K562 (cell line): ENCODE data around the gene INTS2. TPM values are rescaled to one million over a fixed set of nuclear protein-coding genes. Genes with fewer than 3 reads are reported as not detected.

Experiments used
- ATAC-seq: fragments of 200-7000 bp; cut with Tn5 transposase; 3 replicates; pipeline ENCODE4 v1.9.1; 2020; ENCODE audit warnings: moderate library complexity
- BruUV-seq: library from RNA; stranded (reverse); fragments of 400-500 nt; replicated peaks from 2 replicates; lab custom pipeline; 2021; lab: Mats Ljungman, UMichigan
- CTCF ChIA-PET: fragments of 300-600 bp; formaldehyde crosslinking; extraction: SDS; loops from one replicate; lab custom pipeline; 2021; ENCODE audit warnings: low intra/inter-chr PET ratio; lab: Yijun Ruan, JAX
- POLR2A ChIA-PET: fragments of 300-600, 350-650 bp; sonication (Branson Sonifier 250); formaldehyde crosslinking; extraction: SDS; loops from one replicate; lab custom pipeline; 2021; ENCODE audit warnings: antibody characterized with exemption, inconsistent platforms; lab: Yijun Ruan, JAX
- DNase-seq, 4 experiments: peaks; one replicate each; pipeline versions ENCODE4 v3.0.0 to v3.0.0-alpha.2; 2011 to 2018; ENCODE audit warnings: low spot score in 3 of 4, mixed read lengths in 3 of 4; ENCODE audit errors: extremely low read depth in 1 of 4
- FAIRE-seq: peaks from 2 replicates; lab custom pipeline; 2011; peaks lifted over from hg19 to GRCh38; lab: Jason Lieb, UNC
- H2AFZ ChIP-seq: 2 replicates; pipeline ENCODE4 v1.6.0; 2011; ENCODE audit warnings: low read depth, low read length, control low read depth, inconsistent platforms
- H3K27ac ChIP-seq: fragments of 200-600 bp; 3 replicates; pipeline ENCODE4 v1.8.0; 2011; ENCODE audit warnings: low read depth, mild to moderate bottlenecking, control low read depth, inconsistent platforms, low read length, moderate library complexity, mixed read lengths; ENCODE audit errors: extremely low read depth
- H3K27me3 ChIP-seq, 2 experiments: fragments of 300-600 bp in 1 of 2; 2 replicates in 1 of 2; 3 replicates in 1 of 2; pipeline versions ENCODE4 v1.6.0 to v1.8.0; 2011; ENCODE audit warnings: inconsistent platforms in 2 of 2, low read length in 2 of 2, mild to moderate bottlenecking in 1 of 2, mixed read lengths in 1 of 2, moderate library complexity in 1 of 2; ENCODE audit not compliant: control insufficient read depth in 2 of 2, insufficient read depth in 2 of 2
- H3K36me3 ChIP-seq: fragments of 300-600 bp; 3 replicates; pipeline ENCODE4 v1.8.0; 2011; ENCODE audit warnings: mild to moderate bottlenecking, low read length, inconsistent platforms; ENCODE audit not compliant: control insufficient read depth, insufficient read depth
- H3K4me1 ChIP-seq, 2 experiments: fragments of 200-600 bp in 1 of 2; replicated peaks in 1 of 2; 2 replicates in 1 of 2; 3 replicates in 1 of 2; pipeline versions ENCODE4 v1.5.1 to v1.8.0; 2011; ENCODE audit warnings: inconsistent platforms in 2 of 2, low read length in 2 of 2, mild to moderate bottlenecking in 1 of 2, mixed read lengths in 1 of 2, moderate library complexity in 1 of 2; ENCODE audit not compliant: control insufficient read depth in 2 of 2, insufficient read depth in 2 of 2
- H3K4me2 ChIP-seq: 2 replicates; pipeline ENCODE4 v1.6.1; 2011; ENCODE audit warnings: low read length, control low read depth, inconsistent platforms, mixed read lengths; ENCODE audit not compliant: insufficient read depth
- H3K4me3 ChIP-seq: fragments of 200-600 bp; sonication (generic), shearing (Covaris generic); 2 replicates; pipeline ENCODE4 v1.5.1; 2016; ENCODE audit warnings: control low read depth, inconsistent platforms
- H3K79me2 ChIP-seq: fragments of 200-600 bp; 3 replicates; pipeline ENCODE4 v1.8.0; 2011; ENCODE audit warnings: low read length, inconsistent platforms; ENCODE audit not compliant: control insufficient read depth, insufficient read depth
- H3K9ac ChIP-seq, 2 experiments: 2 replicates each; pipeline versions ENCODE4 v1.6.0 to v1.6.1; 2011; ENCODE audit warnings: low read depth in 2 of 2, low read length in 2 of 2, control low read depth in 1 of 2, inconsistent platforms in 1 of 2, mild to moderate bottlenecking in 1 of 2, mixed read lengths in 1 of 2; ENCODE audit not compliant: insufficient read depth in 1 of 2
- H3K9me1 ChIP-seq: one replicate; pipeline ENCODE4 v1.6.0; 2011; ENCODE audit warnings: inconsistent platforms, mild to moderate bottlenecking, low read length, moderate library complexity; ENCODE audit not compliant: control insufficient read depth, insufficient read depth
- H3K9me3 ChIP-seq: replicated peaks from 2 replicates; pipeline ENCODE4 v1.5.1; 2011; ENCODE audit warnings: low read depth, low read length, inconsistent platforms; ENCODE audit not compliant: control insufficient read depth, insufficient read depth
- H4K20me1 ChIP-seq: replicated peaks from 2 replicates; pipeline ENCODE4 v1.6.1; 2011; ENCODE audit warnings: low read length, inconsistent platforms, mixed read lengths; ENCODE audit not compliant: control insufficient read depth, insufficient read depth
- ATF4 ChIP-seq: fragments of 450-650 bp; formaldehyde crosslinking; IDR thresholded peaks from 2 replicates; pipeline ENCODE4 v1.4.0; 2022; ENCODE audit warnings: mild to moderate bottlenecking, moderate library complexity
- ZBTB11 ChIP-seq, 3 experiments: fragments of 200-800 bp in 1 of 3; fragments of 250-450 bp in 1 of 3; fragments of 450-650 bp in 1 of 3; sonication (Bioruptor Pico) in 1 of 3; sonication (Bioruptor generic) in 1 of 3; formaldehyde crosslinking in 1 of 3; IDR thresholded peaks; 2 replicates each; pipeline versions ENCODE4 v1.6.1 to v1.8.0; 2016 to 2022; ENCODE audit warnings: mild to moderate bottlenecking in 2 of 3, missing genetic modification characterization in 2 of 3, missing compliant biosample characterization in 1 of 3, moderate library complexity in 1 of 3
- ZNF589 ChIP-seq: fragments of 200-800 bp; sonication (Bioruptor generic); IDR thresholded peaks from 2 replicates; pipeline ENCODE4 v1.6.1; 2016; ENCODE audit warnings: low read depth, missing genetic modification characterization, missing compliant biosample characterization
- WGBS: fragments of 100-300 bp; shearing (Covaris generic); methylation state at CpG from one replicate; pipeline ENCODE4 v1.1.6; 2016; ENCODE audit warnings: low coverage, mixed read lengths; ENCODE audit not compliant: insufficient coverage; ENCODE audit errors: missing lambda C conversion rate; 5-methylcytosine and 5-hydroxymethylcytosine counted together
- in situ Hi-C: fragments of 300-500 bp; cut with MboI; formaldehyde crosslinking; loops from 4 replicates; pipeline ENCODE4 v1.15.0; 2018; ENCODE audit warnings: inconsistent platforms, mixed read lengths
- intact Hi-C: fragments of 100-400 bp; cut with micrococcal nuclease; formaldehyde crosslinking; loops from 2 replicates; pipeline ENCODE4 v1.14.2; 2022
- polyA plus RNA-seq, 8 experiments: library from polyadenylated mRNA; depleted of rRNA in 4 of 8; stranded (reverse) in 5 of 8; unstranded in 3 of 8; fragments of >200 nt; fragmentation: Nextera tagmentation in 2 of 8; fragmentation: Illumina TruSeq in 1 of 8; extraction: Ambion mirVana in 2 of 8; extraction: Trizol in 1 of 8; gene quantifications; 2 replicates each; pipeline versions ENCODE4 v1.2.1 to v1.2.3, GENCODE V29; 2011 to 2014; ENCODE audit warnings: inconsistent platforms in 1 of 8, missing spikeins in 1 of 8
- total RNA-seq, 7 experiments: library from RNA; depleted of rRNA in 6 of 7; stranded (reverse); fragments of >200 nt in 6 of 7; fragmentation: Illumina TruSeq in 2 of 7; extraction: Trizol in 2 of 7; gene quantifications; 2 replicates each; pipeline versions ENCODE4 v1.2.1 to v1.2.3, GENCODE V29; 2011 to 2021; ENCODE audit warnings: low replicate concordance in 1 of 7

The INTS2 gene
- total and polyA plus RNA-seq, 9 of the 15 experiments (the other 6 are each of a cell fraction or from before 2014, with no cell fraction given), result 4.8 to 24.7 (median 12.8) TPM

- TF ChIP-seq ATF4 (CRISPR knock-in tag) (no peak), ZBTB11 (CRISPR knock-in tag; IDR thresholded peaks at IDR 0.05) (peak in 1 of 3 experiments; percentile 83; a peak in 2 of 6 replicates), ZNF589 (CRISPR knock-in tag) (no peak)
These were observed 52.5 kb downstream of the INTS2 start for GRCh38 chr17:61875285-61875684.

More at GRCh38 chr17:61875285-61875684, 52.5 kb downstream of the INTS2 start:
- FAIRE-seq (no peak), ATAC-seq (no peak), DNase-seq (no peak)
- Histone ChIP-seq H3K9ac (no peak overlapping the region), H3K9me1 (no peaks in the 10 kb centered on the region), H3K4me2 (no peak overlapping the region), H2AFZ (no peak overlapping the region), H3K27ac (no peak overlapping the region), H4K20me1 (no peaks in the 10 kb centered on the region), H3K4me1 (no peaks in the 10 kb centered on the region), H3K79me2 (no peaks in the 10 kb centered on the region), H3K9me3 (no peaks in the 10 kb centered on the region), H3K27me3 (no peaks in the 10 kb centered on the region), H3K4me3 (no peak overlapping the region), H3K36me3 (peaks cover 50% of the 10 kb centered on the region)
- ChIA-PET POLR2A (interaction anchor here (2.2 kb wide), 1 partner anchor 11 kb away, joined by 14 read pairs; the partner anchor contains the start of gene BRIP1), CTCF (no interaction called here)
- no TSS peak for BruUV-seq
- in situ Hi-C loops (no loop called here), intact Hi-C loops (no loop called here)
- 88% methylated on average over 1 of the region's 1 CpG for WGBS
